Left lobe of liver (tissue), 2 donors: ENCODE measurements around the gene EPN2. TPM values are rescaled to one million over a fixed set of nuclear protein-coding genes. Genes with fewer than 3 reads are reported as not detected.

Source experiments
- ATAC-seq: fragments of 200-7000 bp; cut with Tn5 transposase; one replicate; pipeline ENCODE4 v1.9.1; 2020; ENCODE audit warnings: mild to moderate bottlenecking, moderate library complexity
- DNase-seq: peaks from one replicate; pipeline ENCODE4 v3.0.0-alpha.2; 2020; ENCODE audit warnings: low spot score
- total RNA-seq: library from RNA; stranded (reverse); gene quantifications from one replicate; pipeline ENCODE4 v1.2.1, GENCODE V29; 2021
- donor health status: DM: no; HTN: no; CAD: no; lungs with moderate emphysema.
- donor health status: DM: no; HTN: yes; CAD: no.

EPN2 gene
- total RNA-seq, 1 donor from 2014 or later: 13.1 TPM

DNA sequence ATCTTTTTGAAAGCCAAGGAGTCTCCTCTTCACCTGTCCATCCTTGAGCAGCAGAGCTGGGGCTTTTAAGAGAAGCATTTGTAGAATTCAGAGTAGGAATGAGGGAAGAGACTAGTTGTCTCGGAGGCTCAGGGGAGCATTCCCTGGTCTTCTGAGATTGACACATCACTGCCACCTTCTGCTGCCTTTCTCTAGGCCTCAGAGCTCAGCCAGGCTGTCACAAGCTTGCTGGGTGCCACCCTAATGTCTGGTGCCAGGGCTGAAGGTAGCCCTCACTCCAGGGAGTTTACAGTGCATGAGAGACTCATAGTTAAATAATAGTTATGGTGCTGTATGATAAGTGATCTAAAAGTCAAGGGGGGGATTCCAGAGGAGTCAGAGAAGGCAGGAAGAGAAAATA is 85.7 kb downstream of the EPN2 start:
- DNase-seq: no peak
- no peak for ATAC-seq

- no peak for DNase-seq
- no peak for ATAC-seq
Observed at GRCh38 chr17:19325542-19325941, 88.4 kb downstream of the EPN2 start.

GRCh38 chr17:19327031-19327783 is 90.0 kb downstream of the EPN2 start:
- DNase-seq (peak; percentile 35), ATAC-seq (no peak)

DNA sequence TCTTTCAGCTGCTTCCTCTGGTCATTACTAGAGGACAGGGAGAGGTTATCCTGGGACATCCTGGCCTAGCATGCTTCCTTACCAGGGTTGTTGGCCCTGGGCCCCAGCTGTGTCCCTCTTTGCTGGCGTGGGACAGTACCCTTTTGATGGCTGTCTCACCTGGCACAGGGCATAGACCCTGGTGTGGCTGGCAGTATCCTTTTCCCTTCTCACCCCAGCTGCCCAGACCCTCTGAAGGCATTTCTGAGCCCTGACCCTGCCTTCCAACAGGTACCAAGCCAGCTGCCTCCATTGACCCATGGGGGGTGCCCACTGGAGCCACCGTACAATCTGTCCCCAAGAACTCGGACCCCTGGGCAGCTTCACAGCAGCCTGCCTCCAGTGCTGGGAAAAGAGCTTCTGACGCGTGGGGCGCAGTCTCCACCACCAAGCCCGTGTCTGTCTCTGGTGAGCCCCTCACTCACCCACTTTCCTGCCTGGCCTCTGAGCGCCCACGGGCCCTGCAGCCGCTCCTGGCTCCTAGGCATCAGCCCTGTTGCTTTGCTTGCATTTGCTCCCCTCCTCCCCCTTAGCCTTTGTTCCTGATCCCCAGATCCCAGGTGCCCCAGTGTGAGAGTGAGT is 91.4 kb downstream of the EPN2 start:
- no peak for ATAC-seq

GRCh38 chr17:19329136-19329535 is 92.0 kb downstream of the EPN2 start:
- ATAC-seq (no peak), DNase-seq (no peak)

More for the DNA sequence above, 91.4 kb downstream of the EPN2 start:
- peak; percentile 37 for DNase-seq

DNA sequence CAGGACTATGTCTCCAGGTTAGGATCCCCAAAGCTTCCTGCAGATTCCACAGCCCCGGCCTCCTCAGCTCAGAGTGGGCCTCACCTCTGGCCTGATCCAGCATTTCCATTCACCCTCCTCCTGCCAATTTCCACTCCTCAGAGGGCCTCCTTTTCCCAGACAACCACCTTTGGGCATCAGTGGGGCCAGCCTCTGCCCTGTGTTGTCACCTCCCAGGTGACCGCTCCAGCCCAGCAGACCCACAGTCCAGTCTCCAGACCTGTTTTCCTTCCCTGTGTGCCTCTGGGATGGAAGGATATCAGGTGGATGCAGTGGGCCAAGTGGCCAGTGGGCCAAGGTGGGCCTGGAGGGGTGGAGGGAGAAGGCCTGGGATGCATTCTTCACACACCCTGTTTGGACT is 92.7 kb downstream of the EPN2 start:
- ATAC-seq (no peak), DNase-seq (peak; percentile 2)

DNA sequence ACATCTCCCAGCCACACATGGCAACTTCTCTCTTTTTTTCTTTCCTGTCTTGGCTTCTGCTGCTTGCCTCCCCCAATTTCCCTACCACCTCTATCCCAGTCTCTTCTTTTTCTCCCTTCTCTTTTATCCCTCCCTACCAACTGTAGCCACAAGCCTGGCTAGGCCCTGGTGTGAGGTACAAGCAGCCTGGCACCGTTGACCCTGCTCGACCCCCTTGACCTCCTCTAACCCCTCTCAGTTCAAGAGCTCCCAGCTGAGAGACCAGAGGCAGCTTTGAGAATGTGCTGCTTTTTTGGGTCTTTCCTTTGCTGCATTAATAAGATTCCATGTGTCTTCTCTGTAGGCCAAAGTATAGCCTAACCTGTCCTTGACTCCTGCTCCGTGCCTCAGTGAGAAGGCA is 93.1 kb downstream of the EPN2 start:
- DNase-seq (no peak), ATAC-seq (no peak)

DNA sequence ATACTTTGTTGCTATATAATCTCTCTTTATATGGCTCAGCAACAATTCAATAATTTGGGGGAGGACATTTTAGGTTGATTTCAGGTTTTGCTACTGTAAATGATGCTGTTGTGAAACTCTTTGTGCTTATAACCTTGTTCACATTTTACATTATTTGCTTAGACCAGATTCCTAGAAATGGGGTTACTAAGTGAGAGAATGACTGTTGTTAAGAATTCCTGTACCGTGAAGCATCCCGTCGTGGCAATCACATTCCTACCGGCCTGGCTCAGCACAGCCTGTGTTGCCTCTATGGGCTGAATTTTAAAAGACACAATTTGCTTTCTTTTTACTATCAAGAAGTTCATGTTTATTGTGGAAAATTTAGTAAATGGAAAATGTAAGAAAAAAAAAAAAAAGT is 94.0 kb downstream of the EPN2 start:
- no peak for ATAC-seq
- DNase-seq: no peak

DNA sequence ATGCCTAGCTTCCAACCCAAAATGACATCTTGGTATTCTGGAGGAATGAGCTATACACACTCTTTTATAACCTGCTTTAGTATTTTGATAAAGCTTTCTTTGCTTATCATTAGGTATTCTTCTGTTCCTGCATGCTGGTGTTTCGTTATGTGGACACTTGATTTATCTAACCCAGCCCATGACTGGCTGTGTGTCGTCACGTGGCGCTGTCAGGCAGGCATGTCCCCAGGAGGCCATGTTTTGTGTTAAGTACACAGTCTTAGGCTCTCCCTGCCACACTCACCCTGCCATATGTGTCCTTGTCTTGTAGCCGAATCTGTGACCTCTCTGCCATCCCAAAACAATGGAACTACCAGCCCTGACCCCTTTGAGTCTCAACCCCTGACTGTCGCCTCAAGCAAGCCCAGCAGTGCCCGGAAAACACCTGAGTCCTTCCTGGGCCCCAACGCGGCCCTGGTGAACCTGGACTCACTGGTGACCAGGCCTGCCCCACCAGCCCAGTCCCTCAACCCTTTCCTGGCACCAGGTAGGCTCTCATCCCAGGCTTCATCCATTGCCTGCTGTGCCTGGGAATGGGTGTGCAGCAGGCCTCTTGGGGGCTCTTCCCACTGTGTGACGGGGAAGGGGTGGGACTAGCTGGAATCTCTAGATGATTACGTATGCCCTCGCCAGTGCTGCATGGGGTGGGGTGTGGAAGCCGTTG is 94.5 kb downstream of the EPN2 start:
- DNase-seq (no peak), ATAC-seq (no peak)

GRCh38 chr17:19332371-19333131 is 95.4 kb downstream of the EPN2 start:
- no peak for DNase-seq
- ATAC-seq: no peak

- DNase-seq (no peak), ATAC-seq (no peak)
Observed at GRCh38 chr17:19333132-19333440, 95.9 kb downstream of the EPN2 start.

DNA sequence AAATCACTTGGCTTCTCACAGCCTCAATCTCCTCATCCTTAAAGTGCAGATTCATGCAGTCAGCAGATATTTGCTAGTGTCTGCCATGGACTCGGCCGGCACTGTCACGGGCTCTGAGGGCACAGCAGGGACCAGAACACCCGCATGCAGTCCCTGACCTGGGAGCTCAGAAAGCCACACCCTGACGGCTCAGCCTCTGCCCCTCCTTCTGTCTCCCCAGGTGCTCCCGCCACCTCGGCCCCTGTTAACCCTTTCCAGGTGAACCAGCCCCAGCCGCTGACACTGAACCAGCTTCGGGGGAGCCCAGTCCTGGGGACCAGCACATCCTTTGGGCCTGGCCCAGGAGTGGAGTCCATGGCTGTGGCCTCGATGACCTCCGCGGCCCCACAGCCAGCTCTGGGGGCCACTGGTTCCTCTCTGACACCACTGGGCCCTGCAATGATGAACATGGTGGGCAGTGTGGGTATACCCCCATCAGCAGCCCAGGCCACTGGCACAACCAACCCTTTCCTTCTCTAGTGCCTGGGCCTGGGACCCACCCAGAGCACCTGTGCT is 96.6 kb downstream of the EPN2 start:
- ATAC-seq (no peak), DNase-seq (no peak)

DNA sequence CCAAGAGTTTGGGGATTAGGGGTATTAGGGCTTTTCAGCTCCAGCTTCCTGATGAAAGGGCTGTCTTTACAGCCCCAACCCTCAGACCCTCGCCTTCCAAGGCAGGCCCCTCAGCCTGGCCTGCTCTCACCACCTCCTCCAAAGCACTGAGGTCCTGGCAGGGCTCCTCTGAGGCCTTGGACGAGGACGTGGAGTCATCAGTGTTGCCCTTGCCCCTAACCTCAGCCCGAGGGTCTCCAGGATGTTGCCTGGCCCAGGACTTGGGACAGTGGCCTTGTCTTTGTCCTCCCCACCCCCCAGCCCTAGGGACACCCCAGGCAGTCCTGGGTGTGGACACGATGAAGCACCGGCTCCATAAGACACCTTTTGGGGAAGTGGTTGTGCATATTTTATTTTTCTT is 97.2 kb downstream of the EPN2 start:
- ATAC-seq: no peak
- DNase-seq: no peak

DNA sequence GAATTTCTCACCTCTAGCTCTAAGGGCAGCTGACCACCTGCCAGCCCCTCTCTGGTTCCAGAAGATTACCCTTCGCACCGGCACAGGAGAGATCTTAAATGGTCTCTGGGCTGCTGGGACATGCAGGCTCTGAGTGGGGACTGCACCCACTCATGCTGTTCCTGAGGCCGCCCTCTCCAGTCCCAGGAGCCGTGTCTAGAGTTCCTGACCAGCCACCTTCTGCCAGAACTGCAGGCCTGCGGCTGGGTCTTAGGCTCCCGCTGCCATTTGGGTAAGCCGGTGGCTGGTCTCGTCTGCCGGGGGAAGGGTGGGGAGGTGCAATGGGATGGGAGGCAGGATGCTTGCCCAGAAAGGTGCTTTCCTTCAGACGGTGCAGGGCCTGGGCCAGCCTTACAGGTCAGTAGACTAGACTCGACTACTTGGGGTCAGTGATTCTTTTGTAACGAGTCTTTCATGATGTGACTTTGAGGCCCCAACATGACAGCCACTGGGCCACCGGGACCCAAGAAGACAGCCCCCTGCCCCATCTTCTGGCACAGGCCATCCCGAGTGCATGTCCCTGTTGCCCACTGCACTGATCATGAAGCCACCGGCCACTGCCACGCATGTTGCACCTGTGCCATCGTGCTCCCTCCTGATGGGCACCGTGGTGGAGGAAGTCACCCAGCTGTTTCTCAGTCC is 98.9 kb downstream of the EPN2 start:
- ATAC-seq (no peak), DNase-seq (no peak)

DNA sequence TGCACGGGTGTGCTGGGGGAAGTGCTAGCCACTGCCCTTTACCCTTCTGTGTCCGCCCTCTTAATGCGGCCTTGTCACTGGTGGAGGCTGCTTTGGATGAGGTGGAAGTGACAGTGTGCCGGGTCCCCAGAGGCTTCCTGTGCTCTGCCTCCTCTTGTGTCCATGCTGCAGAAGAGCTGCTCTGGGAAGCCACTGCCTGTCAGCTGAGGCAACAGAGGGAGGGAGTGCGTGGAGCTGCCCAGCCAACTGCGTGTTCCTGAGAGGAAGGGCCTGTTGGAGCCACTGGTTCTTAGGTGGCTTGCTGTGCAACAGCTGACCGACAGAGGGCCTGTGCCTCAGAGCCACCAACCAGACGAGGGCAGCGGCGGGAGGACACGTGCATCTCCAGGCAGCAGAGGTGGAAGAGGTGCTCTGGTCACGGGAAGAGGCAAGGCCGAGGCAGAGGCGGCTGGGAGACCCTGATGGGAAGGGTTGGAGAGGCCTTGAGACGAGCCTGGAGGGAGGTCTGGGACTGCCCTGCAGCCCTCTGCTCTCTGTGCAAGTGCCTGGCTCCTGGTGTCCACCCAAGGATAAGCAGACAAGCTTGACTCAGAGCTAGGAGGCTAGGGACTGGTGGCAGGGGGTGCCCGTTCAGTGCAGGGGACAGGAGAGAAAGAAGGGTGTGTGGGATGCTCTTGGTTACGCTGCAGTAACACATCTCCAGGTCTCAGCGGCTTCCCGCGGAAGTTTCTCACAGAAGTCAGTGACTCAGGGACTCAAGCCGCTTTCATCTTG is 100.0 kb downstream of the EPN2 start:
- peak; percentile 88 for DNase-seq
- peak; percentile 67 for ATAC-seq

GRCh38 chr17:19337712-19338023 is 100.5 kb downstream of the EPN2 start:
- peak; percentile 30 for ATAC-seq
- DNase-seq: peak; percentile 80

GRCh38 chr17:19338031-19338990 is 101.1 kb downstream of the EPN2 start:
- DNase-seq (peak; percentile 96), ATAC-seq (peak; percentile 75)

- ATAC-seq: no peak
Observed at GRCh38 chr17:19339341-19339815, 102.2 kb downstream of the EPN2 start.

DNA sequence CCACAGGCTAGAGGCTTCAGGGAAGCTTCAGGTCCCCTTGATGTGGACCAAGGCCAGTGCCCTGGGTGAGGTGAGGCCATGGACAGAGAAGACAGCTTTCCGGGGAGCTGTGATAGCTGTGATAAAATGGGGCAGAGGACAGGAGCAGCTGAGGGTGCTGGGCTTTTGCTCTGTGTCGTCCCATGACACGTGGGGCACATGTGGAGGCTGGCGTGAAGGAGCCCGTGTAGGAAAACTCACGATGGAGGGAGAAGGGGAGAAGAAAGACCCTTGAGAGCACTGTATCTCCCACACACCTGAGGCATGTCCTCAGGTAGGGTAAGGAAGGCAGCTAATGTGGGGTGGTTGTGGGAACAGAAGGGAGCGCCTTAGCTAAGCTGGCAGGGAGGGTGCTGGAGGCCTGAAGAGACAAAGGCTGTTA is 104.1 kb downstream of the EPN2 start:
- no peak for DNase-seq

More at GRCh38 chr17:19339341-19339815, 102.2 kb downstream of the EPN2 start:
- DNase-seq: no peak

More for the DNA sequence above, 104.1 kb downstream of the EPN2 start:
- no peak for ATAC-seq
